ENCODE measurements around the gene DLX1.

DNA sequence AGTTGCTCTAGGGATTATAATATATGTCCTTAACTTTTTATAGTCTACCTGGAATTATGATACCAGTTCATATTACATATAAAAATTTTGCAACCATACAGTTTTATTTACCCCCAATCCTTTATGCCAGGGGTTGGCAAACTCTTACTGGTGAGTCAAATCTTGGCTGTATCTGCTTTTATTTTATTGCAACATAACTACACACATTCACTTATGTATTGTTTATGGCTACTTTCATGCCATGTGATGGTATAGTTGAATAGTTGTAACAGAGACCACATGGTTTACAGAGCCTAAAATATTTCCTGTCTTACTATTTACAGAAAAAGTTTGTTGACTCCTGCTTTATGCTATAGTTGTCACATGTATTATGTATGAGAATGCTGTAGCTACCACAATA is 43.2 kb downstream of the DLX1 start:
- TF ChIP-seq CTCF (IDR thresholded peaks at IDR 0.05 in 4 of 5, conservative IDR thresholded peaks at IDR 0.05 in 1 of 5) (no peak), POLR2A (IDR thresholded peaks at IDR 0.05) (no peak)
